HG03280 (cell line): ENCODE results near the gene NIT1.

Source experiments
- ATAC-seq: cut with Tn5 transposase; IDR thresholded peaks from one replicate; pipeline ENCODE4 v1.9.1; 2021; ENCODE audit warnings: mild to moderate bottlenecking, moderate library complexity; ENCODE audit not compliant: unreplicated experiment

NIT1 gene

DNA sequence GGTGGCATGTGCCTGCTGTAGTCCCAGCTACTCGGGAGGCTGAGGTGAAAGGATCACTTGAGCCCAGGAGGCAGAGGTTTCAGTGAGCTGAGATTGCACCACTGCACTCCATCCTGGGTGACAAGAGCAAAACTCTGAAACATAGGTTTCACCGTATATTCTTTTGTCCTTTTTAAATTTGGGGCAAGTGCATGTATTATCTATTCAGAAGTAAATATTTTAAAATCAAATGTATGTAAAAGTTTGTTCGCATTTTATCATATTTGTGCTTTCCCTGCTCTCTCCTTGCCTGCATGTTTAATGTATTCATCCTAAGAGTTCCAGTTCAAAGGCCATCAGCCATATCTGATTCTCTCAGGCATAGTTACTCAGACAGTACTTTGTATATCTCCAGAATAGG is 27.9 kb downstream of the NIT1 start:
- no peak for ATAC-seq

DNA sequence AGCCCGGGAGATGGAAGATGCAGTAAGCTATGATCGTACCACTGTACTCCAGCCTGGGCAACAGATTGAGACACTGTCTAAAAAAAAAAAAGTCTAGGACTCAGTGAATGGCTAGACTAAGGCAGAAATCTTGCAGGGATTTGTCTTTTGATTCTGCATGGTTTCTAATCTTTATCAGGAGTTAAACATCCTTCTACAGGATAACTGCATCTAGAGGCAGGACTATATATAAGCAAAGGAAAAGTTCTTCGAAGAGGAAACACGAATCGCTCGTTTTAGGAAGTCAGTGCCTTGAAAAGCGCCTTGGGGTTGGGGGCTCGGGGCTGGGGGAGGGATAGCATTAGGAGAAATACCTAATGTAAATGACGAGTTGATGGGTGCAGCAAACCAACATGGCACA is 35.3 kb downstream of the NIT1 start:
- no peak for ATAC-seq

DNA sequence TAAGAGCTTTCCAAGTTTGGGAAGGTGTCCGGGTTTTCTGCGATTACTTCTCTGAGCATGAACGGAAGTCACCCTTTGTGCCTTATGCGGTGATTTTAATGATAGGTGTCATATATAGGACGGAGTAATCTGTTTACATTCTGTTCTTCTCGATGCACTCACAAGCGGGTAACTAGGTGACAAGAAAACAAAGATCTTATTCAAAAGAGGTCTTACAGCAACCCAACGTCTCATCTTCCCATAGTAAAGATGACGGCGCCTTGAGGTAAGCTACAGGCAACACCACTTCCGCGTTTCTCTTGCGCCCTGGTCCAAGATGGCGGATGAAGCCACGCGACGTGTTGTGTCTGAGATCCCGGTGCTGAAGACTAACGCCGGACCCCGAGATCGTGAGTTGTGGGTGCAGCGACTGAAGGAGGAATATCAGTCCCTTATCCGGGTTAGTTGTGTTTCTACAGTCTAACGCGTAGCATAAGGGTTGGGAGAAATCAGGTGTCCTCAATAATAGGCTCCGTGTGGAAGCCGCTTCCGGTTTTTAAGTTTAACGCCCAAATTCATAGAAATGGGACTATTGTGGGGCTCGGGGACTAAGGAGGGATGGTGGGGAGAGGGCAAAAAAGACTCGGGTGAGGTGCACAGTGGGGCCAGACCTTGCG is 35.9 kb downstream of the NIT1 start, which contains the start of gene UFC1:
Gene UFC1, plus strand, starts transcription at position 297 of the 656 bp plus-strand sequence. Its CDS starts 20 bp downstream, at position 317.
- ATAC-seq, result peak; percentile 90

DNA sequence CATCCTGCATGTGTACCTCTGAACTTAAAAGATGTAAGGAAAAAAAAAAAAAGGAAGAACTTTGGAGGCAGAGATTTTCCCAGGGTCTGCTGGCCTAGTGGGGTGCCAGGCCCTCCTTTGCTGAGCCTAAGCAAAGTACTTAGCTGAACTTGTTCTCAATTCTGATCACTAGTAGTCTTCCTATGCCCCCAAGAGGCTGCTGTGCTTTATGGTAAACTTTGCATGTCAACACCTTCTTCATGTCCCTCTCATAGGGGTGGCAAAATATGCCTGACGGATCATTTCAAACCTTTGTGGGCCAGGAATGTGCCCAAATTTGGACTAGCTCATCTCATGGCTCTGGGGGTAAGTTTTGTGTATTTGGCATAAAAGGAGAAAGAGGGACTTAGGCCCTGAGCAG is 40.0 kb downstream of the NIT1 start:
- no peak for ATAC-seq

DNA sequence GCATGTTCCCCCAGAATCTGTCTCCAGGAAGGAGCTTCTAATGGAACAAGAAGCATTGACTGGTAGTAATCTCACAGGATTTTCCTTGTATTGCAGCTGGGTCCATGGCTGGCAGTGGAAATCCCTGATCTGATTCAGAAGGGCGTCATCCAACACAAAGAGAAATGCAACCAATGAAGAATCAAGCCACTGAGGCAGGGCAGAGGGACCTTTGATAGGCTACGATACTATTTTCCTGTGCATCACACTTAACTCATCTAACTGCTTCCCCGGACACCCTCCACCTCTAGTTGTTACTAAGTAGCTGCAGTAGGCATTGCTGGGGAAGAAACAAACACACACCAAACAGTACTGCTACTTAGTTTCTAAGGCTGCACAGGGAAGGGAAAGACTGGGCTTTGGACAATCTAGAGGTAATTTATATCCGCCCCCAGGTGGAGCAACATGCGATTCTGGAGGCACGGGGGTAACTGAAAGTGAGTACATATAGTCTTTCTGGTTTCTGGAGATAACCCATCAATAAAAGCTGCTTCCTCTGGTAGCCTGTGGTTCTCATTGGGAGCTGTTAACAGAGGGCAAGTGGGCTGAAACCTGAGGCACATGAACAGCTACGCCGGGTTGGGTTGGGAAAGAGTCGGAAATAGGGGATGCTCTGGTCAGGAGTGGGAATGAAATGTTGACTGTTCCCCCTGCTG is 40.6 kb downstream of the NIT1 start:
- no peak for ATAC-seq

DNA sequence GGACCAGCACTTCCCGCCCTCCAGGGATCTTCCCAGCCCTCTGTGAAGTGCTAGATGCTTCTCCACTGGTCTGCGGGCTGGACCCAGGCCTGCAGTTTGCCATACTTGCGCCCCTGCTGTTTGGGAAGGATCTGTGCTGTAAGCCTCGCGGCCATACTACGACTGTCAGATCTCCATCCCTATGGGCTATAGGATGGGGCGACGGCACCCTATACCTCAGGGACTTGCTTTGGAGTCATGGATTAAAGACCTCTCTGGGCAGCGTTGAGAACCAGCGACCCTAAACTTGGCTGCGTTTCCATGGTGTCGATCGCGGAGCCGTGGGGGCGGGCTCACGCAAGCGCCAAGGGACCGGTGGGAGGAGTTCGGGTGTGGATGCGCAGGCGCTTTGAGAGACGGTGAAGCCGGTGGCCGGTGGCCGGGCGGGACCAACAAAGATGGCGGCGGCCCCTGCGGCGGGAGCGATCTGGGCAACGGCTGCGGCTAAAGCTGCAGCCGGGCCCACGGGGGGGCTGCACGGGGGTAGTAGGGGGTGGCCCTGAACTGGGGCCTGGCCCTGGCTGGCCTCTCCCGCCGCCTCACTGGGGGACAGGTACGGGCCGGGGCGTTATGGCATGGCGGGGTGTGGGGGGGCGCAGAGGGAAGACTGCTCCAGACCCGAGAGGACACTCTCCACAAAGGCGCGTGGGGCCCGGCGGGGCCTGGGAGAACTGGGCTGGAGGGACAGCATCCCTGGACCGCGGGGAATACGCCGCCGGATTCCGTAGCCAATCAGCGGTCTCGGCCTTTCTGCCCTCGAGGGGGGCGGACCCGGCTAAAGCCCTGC is 41.4 kb downstream of the NIT1 start, which contains the start of gene USP21:
Gene USP21, plus strand, starts transcription at position 414 of the 826 bp plus-strand sequence. CDS start 1,141 bp downstream, outside the sequence.
- peak; percentile 85 for ATAC-seq

DNA sequence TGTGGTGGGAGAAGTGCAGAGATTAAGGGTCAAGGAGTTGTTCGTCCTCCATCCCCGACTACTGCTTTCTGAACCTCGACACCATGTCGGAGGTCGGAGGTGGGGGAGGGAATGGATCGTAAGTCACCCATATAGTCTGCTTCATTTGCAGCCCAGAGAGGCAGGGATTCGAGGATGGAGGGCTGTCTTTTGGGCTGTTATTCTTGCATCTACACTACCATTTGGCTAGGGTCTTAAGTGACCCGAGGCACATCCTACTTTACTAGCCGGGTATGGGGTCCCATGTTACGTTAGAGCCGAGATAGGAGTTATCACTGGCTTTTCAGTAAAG is 42.0 kb downstream of the NIT1 start:
- ATAC-seq, result no peak

DNA sequence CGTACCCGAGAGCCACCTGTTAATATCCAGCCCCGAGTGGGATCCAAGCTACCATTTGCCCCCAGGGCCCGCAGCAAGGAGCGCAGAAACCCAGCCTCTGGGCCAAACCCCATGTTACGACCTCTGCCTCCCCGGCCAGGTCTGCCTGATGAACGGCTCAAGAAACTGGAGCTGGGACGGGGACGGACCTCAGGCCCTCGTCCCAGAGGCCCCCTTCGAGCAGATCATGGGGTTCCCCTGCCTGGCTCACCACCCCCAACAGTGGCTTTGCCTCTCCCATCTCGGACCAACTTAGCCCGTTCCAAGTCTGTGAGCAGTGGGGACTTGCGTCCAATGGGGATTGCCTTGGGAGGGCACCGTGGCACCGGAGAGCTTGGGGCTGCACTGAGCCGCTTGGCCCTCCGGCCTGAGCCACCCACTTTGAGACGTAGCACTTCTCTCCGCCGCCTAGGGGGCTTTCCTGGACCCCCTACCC is 42.8 kb downstream of the NIT1 start:
- no peak for ATAC-seq

DNA sequence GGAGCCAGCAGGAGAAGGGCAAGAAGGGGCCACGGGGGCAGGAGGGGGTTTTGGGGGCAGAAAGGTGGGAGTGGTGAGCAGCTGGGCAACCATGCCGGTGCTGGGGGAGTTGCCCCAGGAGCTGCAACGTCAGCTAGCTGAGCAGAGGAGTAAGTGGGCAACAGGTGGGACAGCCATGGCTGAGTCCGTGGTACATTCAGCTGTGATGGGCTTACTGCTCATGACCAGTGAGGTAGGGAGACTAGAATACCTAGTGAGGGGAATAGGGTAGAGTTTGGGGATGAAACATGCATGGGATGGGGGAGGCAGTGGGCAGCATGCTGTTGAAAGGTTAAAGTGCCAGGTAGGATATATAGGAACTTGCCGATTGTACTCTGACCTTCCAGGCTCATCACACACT is 43.7 kb downstream of the NIT1 start:
- no peak for ATAC-seq

DNA sequence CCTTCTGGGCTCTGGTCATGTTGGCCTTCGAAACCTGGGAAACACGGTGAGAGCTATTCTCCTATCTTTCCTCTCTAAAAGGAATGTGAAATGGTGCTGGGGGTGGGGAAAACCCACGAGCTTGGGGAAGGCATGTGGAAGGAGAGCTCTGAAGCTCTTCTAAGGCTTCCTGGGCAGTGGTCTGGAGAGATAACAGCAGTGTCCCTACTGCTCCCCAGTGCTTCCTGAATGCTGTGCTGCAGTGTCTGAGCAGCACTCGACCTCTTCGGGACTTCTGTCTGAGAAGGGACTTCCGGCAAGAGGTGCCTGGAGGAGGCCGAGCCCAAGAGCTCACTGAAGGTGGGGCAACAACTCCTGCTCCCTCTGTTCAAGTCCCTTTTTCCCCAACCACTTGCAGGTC is 44.1 kb downstream of the NIT1 start:
- no peak for ATAC-seq

DNA sequence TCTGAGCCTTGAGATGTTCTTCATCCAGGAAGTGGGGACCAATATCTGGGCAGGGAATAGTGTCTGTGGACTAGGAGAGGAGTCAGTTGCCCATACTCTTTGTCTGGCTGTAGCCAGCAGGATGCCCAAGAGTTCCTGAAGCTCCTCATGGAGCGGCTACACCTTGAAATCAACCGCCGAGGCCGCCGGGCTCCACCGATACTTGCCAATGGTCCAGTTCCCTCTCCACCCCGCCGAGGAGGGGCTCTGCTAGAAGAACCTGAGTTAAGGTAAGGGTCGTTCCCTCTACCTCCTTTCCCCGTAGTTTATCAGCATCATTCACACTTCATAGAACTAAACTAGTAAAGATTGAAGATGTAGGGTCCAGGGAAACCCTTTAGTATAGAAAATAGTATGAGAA is 44.9 kb downstream of the NIT1 start:
- ATAC-seq, result no peak

DNA sequence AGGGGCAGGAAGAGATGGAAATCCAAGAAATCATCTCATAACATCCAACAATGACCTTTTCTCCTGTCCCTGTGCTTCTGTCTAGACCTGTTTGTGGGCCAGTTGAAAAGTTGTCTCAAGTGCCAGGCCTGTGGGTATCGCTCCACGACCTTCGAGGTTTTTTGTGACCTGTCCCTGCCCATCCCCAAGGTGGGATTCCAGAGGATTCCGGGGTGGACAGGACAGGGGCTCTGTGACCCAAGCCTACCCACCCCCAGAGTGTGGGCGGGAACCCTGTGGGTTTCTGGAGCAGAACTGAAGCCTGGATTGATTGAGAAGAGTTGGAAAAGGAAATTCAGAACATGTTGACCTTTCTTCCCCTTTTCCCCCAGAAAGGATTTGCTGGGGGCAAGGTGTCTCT is 45.9 kb downstream of the NIT1 start:
- no peak for ATAC-seq

DNA sequence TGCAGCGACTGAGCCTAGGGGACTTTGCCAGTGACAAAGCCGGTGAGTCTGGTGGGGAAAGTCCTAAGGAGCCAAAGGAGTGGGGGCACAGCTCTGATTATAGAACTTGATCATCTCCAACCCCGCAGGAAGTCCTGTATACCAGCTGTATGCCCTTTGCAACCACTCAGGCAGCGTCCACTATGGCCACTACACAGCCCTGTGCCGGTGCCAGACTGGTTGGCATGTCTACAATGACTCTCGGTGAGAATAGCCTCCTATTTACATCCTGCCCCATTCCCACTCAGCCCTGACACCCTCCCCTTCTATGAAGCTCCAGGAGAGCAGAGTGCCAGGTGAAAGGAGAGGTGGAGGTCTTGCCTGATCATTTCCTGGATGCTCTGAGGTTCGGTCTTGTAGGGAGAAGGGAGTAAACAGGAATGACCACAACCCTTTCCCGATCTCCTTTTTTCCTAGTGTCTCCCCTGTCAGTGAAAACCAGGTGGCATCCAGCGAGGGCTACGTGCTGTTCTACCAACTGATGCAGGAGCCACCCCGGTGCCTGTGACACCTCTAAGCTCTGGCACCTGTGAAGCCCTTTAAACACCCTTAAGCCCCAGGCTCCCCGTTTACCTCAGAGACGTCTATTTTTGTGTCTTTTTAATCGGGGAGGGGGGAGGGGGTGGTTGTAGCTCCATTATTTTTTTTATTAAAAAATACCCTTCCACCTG is 47.2 kb downstream of the NIT1 start:
- no peak for ATAC-seq

DNA sequence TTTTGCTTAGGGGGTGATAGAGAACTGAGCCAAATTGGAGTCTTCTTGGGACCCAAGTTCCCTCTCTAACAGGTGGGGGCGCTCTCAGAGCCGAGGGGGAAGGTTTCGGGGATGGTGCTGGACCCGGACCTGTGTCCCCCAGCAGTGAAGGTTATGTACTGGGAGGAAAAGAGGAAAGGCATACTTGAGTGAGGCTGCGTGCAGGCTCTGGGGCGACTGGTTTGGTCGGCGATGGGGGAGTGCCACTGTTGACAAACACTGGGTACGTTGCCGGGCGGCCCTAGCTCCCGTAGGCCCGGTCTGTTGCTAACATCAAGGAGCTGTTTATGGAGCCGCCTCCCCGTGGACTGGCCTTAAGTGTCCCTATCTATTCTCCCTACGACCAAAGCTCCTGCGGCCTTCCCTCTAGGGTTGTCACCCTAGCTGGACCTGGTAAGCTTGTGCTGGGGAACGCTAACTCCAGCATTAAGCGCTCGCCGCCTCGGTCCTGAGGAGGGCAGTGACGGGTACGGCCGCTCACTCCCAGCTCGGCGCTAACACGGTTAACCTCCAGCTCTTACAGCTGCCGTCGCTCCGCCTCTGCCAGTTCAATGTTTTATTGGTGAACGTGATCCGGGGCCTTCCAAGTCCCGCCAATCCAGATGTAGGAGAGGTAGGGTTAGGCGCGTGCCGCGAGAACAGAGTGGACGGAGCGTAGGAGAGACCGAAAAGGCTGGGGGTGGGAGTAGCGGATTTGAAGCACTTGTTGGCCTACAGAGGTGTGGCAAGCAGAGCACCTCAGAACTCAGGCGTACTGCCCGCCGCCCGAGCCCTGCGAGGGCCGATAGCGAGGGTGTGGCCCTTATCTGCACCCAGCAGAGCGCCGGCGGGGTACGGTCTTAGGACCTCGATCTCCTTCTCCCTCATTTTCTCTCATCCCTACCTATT is 48.1 kb downstream of the NIT1 start, which contains the start of gene PPOX:
Gene PPOX, plus strand, starts transcription at position 685 of the 927 bp plus-strand sequence. CDS start 422 bp downstream, outside the sequence.
- peak; percentile 90 for ATAC-seq

DNA sequence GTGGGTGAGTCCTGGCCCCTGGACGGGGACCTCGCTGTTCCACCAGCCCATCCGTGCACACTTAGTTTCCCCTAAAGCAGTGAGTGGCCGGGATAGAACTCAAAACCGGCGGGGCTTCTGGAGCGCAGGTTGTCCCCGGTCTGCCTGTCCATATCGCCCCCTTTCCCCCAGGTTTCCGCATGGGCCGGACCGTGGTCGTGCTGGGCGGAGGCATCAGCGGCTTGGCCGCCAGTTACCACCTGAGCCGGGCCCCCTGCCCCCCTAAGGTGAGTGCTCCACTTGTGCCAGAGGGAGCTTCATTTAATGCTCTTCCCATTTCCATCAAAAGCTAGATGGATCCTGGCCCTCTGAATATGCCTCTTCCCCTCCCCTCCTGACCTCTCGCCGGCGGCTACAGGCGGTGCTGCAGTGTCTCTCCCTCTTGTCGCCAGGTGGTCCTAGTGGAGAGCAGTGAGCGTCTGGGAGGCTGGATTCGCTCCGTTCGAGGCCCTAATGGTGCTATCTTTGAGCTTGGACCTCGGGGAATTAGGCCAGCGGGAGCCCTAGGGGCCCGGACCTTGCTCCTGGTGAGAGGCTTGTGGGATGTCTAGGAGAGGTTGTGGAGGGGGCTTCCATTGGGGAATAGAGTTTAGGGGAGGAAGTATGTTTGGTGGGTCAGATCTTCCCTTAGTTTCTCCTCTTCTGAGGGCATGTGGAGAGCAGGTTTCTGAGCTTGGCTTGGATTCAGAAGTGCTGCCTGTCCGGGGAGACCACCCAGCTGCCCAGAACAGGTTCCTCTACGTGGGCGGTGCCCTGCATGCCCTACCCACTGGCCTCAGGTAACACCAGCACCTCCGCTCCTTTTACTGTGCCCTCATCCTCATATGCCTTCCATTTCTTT is 49.0 kb downstream of the NIT1 start:
- ATAC-seq, result peak; percentile 1

DNA sequence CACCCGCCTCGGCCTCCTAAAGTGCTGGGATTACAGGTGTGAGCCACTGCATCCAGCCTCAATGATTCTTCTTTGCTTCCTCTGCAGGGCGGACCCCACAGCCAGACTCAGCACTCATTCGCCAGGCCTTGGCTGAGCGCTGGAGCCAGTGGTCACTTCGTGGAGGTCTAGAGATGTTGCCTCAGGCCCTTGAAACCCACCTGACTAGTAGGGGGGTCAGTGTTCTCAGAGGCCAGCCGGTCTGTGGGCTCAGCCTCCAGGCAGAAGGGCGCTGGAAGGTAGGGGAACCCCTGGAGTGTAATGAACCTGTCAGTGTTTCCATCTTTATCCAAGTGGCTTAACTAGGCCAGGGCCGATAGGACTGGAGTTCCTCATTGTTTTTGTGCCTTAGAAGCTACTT is 51.0 kb downstream of the NIT1 start:
- ATAC-seq, result no peak
